ENCODE data around the gene FRRS1.

The FRRS1 gene

DNA sequence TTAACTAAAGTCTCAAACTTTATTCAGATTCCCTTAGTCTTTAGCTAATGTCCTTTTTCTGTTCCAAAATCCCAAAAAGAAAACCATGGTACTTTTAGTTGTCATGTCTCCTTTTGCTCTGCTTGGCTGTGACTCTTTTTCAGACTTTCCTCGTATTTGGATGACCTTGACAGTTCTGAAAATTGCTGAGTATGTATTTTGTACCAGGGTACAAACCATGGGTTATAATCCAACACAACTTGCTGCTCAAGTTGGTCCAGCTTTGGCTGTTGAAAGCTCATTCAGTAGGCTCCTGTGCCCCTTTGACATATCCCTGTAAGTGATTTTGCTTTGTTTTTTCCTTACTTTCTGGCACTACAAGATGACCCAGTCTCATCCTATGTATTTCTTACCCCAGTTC lies 68.9 kb downstream of the FRRS1 start:
- no peak for TF ChIP-seq POLR2A (IDR thresholded peaks at IDR 0.05; ENCODE audit: low read depth, low read length)
- TF ChIP-seq TAF1 (IDR thresholded peaks at IDR 0.05; ENCODE audit: borderline replicate concordance, low read depth, low read length), result no peak
- TF ChIP-seq POLR2AphosphoS5 (IDR thresholded peaks at IDR 0.05; ENCODE audit: low read depth, low read length), result no peak
- DNase-seq (ENCODE audit: insufficient read length), result no peak
- no peak for FAIRE-seq

DNA sequence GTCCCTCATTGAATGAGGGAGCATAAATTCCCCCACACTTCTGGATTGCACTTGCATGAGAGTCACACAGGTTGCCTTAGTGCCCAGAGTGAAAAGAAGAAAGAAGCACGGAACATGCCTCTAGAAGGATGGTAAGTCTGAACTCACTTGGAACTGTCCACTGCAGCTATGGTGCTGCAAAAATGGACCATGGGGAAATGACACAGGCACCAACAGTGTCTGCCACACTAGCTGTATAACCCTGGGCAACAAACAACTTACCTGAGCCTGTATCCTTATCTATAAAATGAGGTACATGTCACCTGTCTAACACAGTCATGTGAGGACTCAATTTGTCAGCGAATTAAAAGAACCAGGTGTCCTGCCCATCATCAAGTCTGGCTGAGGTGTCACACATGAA lies 69.8 kb downstream of the FRRS1 start:
- TF ChIP-seq POLR2AphosphoS5 (IDR thresholded peaks at IDR 0.05; ENCODE audit: low read depth, low read length) (no peak), POLR2A (IDR thresholded peaks at IDR 0.05; ENCODE audit: low read depth, low read length) (no peak), TAF1 (IDR thresholded peaks at IDR 0.05; ENCODE audit: borderline replicate concordance, low read depth, low read length) (no peak)
- DNase-seq (ENCODE audit: insufficient read length) (no peak), FAIRE-seq (no peak)

DNA sequence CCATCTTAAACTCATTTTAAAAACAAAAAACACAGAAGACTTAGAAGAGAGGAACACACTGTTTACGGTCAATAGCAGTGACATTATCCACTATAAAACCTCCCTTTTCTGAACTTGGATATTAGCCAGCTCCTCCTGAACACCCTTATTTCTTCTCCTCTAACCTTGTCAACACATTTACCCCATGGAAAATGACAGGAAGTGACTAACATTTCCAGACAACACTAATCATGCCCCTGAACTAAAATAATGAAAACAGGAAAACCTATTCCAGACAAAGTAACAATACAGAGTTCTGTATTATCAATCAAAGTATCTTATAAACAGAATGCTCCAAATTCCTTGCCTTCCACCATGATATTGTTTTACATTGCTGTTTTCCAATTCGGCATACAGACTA lies 75.3 kb downstream of the FRRS1 start:
- FAIRE-seq (no peak), DNase-seq (ENCODE audit: insufficient read length) (no peak)
- no peak for TF ChIP-seq POLR2AphosphoS5 (IDR thresholded peaks at IDR 0.05; ENCODE audit: low read depth, low read length)
- TF ChIP-seq TAF1 (IDR thresholded peaks at IDR 0.05; ENCODE audit: borderline replicate concordance, low read depth, low read length), result no peak
- TF ChIP-seq POLR2A (IDR thresholded peaks at IDR 0.05; ENCODE audit: low read depth, low read length), result no peak

DNA sequence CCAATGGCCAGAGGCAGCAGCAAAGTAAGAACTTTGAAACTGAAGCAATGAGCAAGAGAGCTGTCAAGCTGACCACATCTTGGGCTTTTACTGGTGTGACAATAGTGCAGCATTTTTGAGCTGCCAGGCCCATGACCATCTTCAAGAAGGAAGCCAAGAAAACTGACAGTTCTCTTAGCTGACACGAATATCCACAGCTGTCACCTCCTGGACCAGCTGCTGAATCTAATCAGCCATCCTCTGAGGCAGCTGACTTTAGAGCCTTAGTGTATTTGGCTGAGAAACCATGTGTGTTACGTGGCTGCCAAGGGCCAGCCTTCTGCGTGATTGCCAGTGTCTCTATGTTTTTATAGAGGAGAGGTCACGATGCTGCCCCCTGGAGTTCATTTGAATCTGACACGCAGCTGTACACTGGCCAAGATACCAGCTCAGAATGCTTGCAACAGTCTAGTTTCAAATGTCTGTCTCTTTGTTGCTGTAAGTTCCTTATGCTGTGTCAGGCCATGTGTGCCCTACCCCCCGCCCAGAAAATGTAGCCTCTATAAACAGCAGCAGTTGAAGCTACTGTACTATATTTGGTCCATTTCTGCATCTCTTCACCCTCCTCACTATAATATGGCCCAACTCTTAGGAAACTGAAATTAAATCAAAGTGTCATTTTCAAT lies 80.8 kb downstream of the FRRS1 start:
- no peak for TF ChIP-seq POLR2A (IDR thresholded peaks at IDR 0.05; ENCODE audit: low read depth, low read length)
- TF ChIP-seq POLR2AphosphoS5 (IDR thresholded peaks at IDR 0.05; ENCODE audit: low read depth, low read length), result no peak
- no peak for TF ChIP-seq TAF1 (IDR thresholded peaks at IDR 0.05; ENCODE audit: borderline replicate concordance, low read depth, low read length)
- DNase-seq (ENCODE audit: insufficient read length), result peak; percentile 5
- FAIRE-seq, result peak; percentile 36

DNA sequence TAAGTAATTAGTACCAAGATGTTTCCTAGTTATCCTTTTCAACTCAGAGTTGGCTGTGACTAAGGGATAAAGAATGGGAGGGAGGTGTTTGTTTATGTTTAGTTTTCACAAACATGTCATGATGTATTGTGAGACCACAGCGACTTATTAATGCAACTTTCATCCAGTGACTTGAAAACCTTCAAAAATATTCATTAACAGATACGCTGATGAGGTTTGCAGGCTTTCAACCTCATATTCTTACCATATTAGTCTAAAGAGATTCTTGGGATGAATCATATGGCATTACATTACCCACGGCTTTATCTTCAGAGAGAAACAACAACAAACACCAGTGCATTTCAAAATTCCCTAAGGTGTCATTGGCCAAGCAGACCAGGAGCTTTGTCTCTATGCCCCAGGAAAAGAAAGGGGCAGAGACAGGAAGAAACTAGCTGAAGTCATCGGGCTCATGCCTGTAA lies 84.1 kb downstream of the FRRS1 start:
- TF ChIP-seq POLR2AphosphoS5 (IDR thresholded peaks at IDR 0.05; ENCODE audit: low read depth, low read length), result no peak
- no peak for TF ChIP-seq TAF1 (IDR thresholded peaks at IDR 0.05; ENCODE audit: borderline replicate concordance, low read depth, low read length)
- TF ChIP-seq POLR2A (IDR thresholded peaks at IDR 0.05; ENCODE audit: low read depth, low read length), result no peak
- DNase-seq (ENCODE audit: insufficient read length), result no peak
- no peak for FAIRE-seq

DNA sequence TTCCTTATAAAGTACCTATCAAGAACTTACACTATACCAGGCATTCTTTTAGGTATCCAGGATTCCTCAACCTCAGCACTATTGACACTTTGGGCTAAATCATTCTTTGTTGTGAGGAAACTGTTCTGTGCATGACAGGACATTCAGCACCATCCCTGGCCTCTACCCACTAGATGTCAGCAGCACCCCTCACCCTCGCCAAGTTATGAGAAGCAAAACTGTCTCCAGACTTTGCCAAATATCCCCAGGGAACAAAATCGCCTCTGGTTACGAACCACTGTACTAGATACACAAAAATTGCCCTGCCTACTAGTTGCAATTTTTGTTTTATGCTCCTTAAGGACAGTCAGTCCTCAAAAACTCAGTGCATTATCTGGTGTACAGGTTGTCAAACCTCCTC lies 84.9 kb downstream of the FRRS1 start:
- FAIRE-seq (no peak), DNase-seq (ENCODE audit: insufficient read length) (no peak)
- TF ChIP-seq POLR2AphosphoS5 (IDR thresholded peaks at IDR 0.05; ENCODE audit: low read depth, low read length) (no peak), POLR2A (IDR thresholded peaks at IDR 0.05; ENCODE audit: low read depth, low read length) (no peak), TAF1 (IDR thresholded peaks at IDR 0.05; ENCODE audit: borderline replicate concordance, low read depth, low read length) (no peak)

DNA sequence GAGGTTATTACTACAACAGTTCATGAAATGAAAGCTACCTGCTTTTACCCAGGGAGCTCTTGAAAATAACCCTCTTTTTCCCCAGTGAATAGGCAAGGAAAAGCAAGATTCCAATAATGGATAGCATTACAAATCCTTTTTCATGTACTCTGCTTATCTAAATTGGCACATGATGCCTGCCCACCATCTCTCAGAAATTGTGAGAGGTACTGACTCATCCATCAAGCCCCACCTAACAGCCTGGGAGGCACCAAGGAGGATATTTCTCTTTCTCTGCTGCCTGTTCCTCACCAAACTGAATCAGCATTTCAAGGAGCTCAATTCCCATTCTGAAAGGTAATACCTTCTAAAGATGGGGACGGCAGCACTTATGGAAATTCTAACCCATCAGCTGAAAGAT lies 86.2 kb downstream of the FRRS1 start:
- DNase-seq (ENCODE audit: insufficient read length) (no peak), FAIRE-seq (no peak)
- TF ChIP-seq POLR2A (IDR thresholded peaks at IDR 0.05; ENCODE audit: low read depth, low read length), result no peak
- TF ChIP-seq TAF1 (IDR thresholded peaks at IDR 0.05; ENCODE audit: borderline replicate concordance, low read depth, low read length), result no peak
- TF ChIP-seq POLR2AphosphoS5 (IDR thresholded peaks at IDR 0.05; ENCODE audit: low read depth, low read length), result no peak

DNA sequence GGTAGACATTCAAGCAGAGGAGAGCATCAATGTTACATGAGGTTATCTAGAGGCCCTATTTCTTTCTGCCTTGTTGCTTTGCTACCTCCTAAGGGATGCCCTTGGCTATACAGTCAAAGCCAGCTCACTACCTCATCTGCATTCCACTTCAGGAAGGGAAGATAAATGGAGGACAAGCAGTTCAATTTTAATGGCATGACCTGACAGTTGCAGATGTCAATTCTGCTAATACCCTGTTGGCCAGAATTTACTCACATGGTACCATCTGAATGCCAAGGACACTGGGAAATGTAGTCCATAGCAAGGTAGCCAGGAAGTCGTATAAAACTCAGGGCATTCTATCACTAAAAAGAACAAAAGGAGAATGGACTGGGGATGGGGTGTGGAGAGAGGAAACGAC lies 89.0 kb downstream of the FRRS1 start:
- TF ChIP-seq POLR2AphosphoS5 (IDR thresholded peaks at IDR 0.05; ENCODE audit: low read depth, low read length), result no peak
- no peak for TF ChIP-seq POLR2A (IDR thresholded peaks at IDR 0.05; ENCODE audit: low read depth, low read length)
- TF ChIP-seq TAF1 (IDR thresholded peaks at IDR 0.05; ENCODE audit: borderline replicate concordance, low read depth, low read length), result no peak
- DNase-seq (ENCODE audit: insufficient read length), result no peak
- no peak for FAIRE-seq

DNA sequence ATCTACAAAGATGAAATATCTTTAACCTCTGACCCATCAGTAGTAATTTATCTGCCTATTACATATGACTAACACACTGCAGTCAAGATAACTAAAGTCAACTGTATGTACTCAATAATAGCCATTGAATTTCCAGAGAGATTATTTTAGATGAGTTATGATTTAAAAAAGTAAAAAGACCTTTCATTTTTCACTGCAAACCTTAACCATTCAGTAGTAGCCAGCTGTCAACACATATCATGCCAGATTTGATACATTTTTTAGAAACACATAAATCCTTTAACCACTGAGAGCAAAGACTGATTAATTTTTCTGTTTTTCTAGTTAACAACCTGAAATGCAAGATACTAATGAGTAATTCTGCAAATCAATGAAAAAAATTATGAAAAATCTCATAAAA lies 89.6 kb downstream of the FRRS1 start:
- TF ChIP-seq POLR2AphosphoS5 (IDR thresholded peaks at IDR 0.05; ENCODE audit: low read depth, low read length) (no peak), POLR2A (IDR thresholded peaks at IDR 0.05; ENCODE audit: low read depth, low read length) (no peak), TAF1 (IDR thresholded peaks at IDR 0.05; ENCODE audit: borderline replicate concordance, low read depth, low read length) (no peak)
- FAIRE-seq (no peak), DNase-seq (ENCODE audit: insufficient read length) (no peak)

DNA sequence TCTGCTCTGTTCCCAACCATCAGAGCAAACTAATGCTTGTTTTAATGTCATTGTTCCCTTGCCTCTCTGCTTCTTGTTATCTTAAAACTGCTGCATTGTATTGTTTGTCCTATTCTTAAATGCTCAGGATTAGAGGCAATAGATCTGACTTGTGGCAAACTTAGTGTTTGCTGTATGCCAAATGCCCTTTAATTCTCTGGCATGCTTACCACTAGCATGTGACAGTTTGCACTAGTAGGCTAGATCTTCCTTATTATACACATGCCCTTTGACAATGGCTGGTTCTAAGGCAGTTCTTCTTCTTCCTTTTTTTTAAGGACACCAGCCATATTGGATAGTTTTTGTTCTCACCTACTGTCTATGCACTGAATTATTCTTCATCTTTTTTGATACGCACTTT lies 90.4 kb downstream of the FRRS1 start:
- peak; percentile 38 for FAIRE-seq
- no peak for DNase-seq (ENCODE audit: insufficient read length)
- no peak for TF ChIP-seq POLR2A (IDR thresholded peaks at IDR 0.05; ENCODE audit: low read depth, low read length)
- no peak for TF ChIP-seq TAF1 (IDR thresholded peaks at IDR 0.05; ENCODE audit: borderline replicate concordance, low read depth, low read length)

DNA sequence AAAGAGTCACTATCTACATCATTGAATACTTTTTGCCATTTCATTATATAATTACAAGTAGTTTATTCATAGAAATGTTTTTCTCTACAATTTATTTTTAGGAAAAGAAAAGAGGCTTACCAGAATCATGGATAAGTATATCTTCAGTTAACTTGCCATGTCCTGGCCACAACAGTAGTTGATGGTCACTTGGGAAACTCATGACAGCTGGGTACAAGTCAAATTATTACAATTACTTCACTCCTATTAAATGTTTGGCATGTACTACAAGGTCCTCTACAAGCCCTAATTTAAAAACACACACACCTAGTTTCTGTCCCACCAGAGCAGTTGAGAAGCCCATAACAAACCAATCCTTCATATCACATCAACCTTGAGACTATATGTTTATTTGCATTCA lies 91.1 kb downstream of the FRRS1 start:
- FAIRE-seq (no peak), DNase-seq (ENCODE audit: insufficient read length) (no peak)
- TF ChIP-seq POLR2A (IDR thresholded peaks at IDR 0.05; ENCODE audit: low read depth, low read length) (no peak), POLR2AphosphoS5 (IDR thresholded peaks at IDR 0.05; ENCODE audit: low read depth, low read length) (no peak), TAF1 (IDR thresholded peaks at IDR 0.05; ENCODE audit: borderline replicate concordance, low read depth, low read length) (no peak)

DNA sequence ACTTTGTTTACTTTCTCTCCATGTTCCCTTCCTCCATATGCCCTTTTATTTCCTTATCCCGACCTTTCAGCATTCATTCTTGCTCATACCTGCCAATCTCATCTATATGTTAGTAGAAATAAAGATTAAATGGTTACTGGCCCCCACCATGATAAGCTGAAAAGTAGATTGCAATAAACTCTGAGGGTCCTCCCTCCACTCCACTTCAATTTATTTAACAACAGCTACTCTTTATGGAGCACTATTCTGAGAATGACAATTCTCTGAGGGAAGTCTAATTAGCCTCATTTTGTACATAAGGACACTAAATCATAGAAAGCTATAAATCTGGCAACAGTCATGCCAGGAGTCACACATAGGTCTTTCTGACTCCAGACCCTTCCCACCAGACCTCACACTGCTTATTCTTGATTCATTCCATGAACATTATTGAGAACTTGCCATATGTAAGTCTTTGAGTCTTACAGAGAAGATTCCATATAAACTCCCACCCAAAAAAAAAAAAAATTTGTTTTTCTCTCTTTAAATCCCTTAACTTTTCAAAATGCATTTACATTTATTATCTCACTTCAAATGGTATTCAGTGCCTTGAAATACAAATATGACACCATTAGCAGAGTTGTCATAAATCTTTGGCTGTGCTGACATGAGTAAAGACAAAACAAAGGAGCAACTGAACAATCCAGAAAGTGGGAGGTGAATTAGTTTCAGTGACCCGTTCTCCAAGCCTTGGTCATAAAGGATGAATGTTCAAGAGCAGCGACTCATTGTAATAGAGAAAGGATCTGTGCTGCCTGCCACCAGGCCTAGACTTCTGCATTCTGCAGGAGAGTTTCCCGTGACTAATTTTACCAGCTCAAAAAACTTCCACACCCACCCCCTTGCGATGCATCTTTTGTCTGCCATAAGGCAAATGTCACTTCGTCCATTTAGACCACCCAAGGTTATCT lies 92.0 kb downstream of the FRRS1 start:
- TF ChIP-seq TAF1 (IDR thresholded peaks at IDR 0.05; ENCODE audit: borderline replicate concordance, low read depth, low read length) (no peak), POLR2A (IDR thresholded peaks at IDR 0.05; ENCODE audit: low read depth, low read length) (no peak), POLR2AphosphoS5 (IDR thresholded peaks at IDR 0.05; ENCODE audit: low read depth, low read length) (no peak)
- DNase-seq (ENCODE audit: insufficient read length) (no peak), FAIRE-seq (no peak)
